ENCODE data around the gene LRRC74B.

DNA sequence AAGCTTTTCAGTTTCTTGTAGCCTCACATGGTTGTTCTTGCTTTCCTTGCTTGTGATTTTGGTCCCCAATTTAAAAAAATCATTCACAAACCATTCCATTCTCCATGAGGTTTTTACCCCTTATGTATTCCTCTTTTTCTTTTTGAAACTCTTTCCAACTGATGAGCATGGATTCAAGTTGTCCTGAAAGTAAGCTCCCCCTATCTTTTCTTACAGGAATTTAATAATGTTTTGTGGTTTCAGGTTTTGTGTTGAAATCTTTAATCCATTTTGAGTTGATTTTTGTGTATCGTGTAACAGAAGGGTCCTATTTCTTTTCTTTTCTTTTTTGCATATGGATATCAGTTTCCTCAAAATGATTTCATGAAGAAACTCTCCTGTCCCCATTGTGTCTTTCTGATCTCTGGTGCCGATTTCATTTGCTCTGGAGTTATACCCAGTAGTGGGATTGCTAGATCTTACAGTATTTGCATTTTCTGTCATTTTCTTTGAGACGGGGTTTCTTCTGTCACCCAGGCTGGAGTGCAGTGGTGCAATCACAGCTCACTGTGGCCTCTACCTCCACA is 58.5 kb downstream of the LRRC74B start:
- TF ChIP-seq YY1 (IDR thresholded peaks at IDR 0.05; ENCODE audit: insufficient read depth, insufficient read length) (no peak), ZNF274 (IDR thresholded peaks at IDR 0.05; ENCODE audit: low read depth, low read length) (no peak), SUZ12 (IDR thresholded peaks at IDR 0.05; ENCODE audit: extremely low read depth, insufficient read depth, insufficient read length) (no peak)
